ENCODE results near the gene MVB12B.

- no peak for TF ChIP-seq POLR2A (IDR thresholded peaks at IDR 0.05)
- TF ChIP-seq, protein P1, sequence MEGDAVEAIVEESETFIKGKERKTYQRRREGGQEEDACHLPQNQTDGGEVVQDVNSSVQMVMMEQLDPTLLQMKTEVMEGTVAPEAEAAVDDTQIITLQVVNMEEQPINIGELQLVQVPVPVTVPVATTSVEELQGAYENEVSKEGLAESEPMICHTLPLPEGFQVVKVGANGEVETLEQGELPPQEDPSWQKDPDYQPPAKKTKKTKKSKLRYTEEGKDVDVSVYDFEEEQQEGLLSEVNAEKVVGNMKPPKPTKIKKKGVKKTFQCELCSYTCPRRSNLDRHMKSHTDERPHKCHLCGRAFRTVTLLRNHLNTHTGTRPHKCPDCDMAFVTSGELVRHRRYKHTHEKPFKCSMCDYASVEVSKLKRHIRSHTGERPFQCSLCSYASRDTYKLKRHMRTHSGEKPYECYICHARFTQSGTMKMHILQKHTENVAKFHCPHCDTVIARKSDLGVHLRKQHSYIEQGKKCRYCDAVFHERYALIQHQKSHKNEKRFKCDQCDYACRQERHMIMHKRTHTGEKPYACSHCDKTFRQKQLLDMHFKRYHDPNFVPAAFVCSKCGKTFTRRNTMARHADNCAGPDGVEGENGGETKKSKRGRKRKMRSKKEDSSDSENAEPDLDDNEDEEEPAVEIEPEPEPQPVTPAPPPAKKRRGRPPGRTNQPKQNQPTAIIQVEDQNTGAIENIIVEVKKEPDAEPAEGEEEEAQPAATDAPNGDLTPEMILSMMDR (IDR thresholded peaks at IDR 0.05 in 8 of 11, conservative IDR thresholded peaks at IDR 0.05 in 3 of 11): no peak
Measured at GRCh38 chr9:126410229-126410628, 83.6 kb downstream of the MVB12B start.
